ENCODE results near the gene ARHGEF17. TPM values are rescaled to one million over a fixed set of nuclear protein-coding genes. Genes with fewer than 3 reads are reported as not detected.

Gene ARHGEF17
- total and polyA plus RNA-seq, 2 of the 13 experiments (the other 11 are each of a cell fraction or from before 2014, with no cell fraction given) = 10.7 to 28.8 TPM

- TF ChIP-seq ZFY (CRISPR knock-in tag; IDR thresholded peaks at IDR 0.05) (0 out of 2 replicates have a peak, but pooled peaks have one; percentile 33), FOXP4 (CRISPR knock-in tag; IDR thresholded peaks at IDR 0.05) (peak; percentile 39; the same call in 1 of the 2 replicates), HNRNPL (IDR thresholded peaks at IDR 0.05; ENCODE audit: low read depth, low read length) (0 out of 2 replicates have a peak, but pooled peaks have one; percentile 19), GMEB2 (CRISPR knock-in tag; IDR thresholded peaks at IDR 0.05; ENCODE audit: low read depth) (no peak), SP5 (CRISPR knock-in tag; IDR thresholded peaks at IDR 0.05; ENCODE audit: borderline replicate concordance, low read depth) (0 out of 2 replicates have a peak, but pooled peaks have one; percentile 24), ZBTB33 (CRISPR knock-in tag; IDR thresholded peaks at IDR 0.05) (peak; percentile 43), MEF2D (CRISPR knock-in tag; IDR thresholded peaks at IDR 0.05) (0 out of 2 replicates have a peak, but pooled peaks have one; percentile 33), CTCF (CRISPR knock-in tag; IDR thresholded peaks at IDR 0.05) (peak; percentile 22; the same call in 1 of the 2 replicates), ZBTB3 (CRISPR knock-in tag; IDR thresholded peaks at IDR 0.05; ENCODE audit: borderline replicate concordance, low read depth) (no peak), ZNF609 (CRISPR knock-in tag; IDR thresholded peaks at IDR 0.05; ENCODE audit: borderline replicate concordance) (no peak), SALL2 (CRISPR knock-in tag; IDR thresholded peaks at IDR 0.05) (peak; percentile 34; the same call in 1 of the 2 replicates), KAT8 (CRISPR knock-in tag; IDR thresholded peaks at IDR 0.05) (no peak), MXD3 (CRISPR knock-in tag; IDR thresholded peaks at IDR 0.05) (no peak), ZFX (CRISPR knock-in tag; IDR thresholded peaks at IDR 0.05; ENCODE audit: low read depth) (peak; percentile 58)
Observed at GRCh38 chr11:73323464-73323863, 15.4 kb downstream of the ARHGEF17 start (continued).

All from HepG2 (cell line).